A673 (cell line): ENCODE data around the gene MAST4. TPM values are rescaled to one million over a fixed set of nuclear protein-coding genes. Genes with fewer than 3 reads are reported as not detected.

ENCODE experiments used
- BruUV-seq: library from RNA; stranded (reverse); fragments of 400-500 nt; replicated peaks from 2 replicates; lab custom pipeline; 2021; lab: Mats Ljungman, UMichigan
- CTCF ChIA-PET: fragments of 300-600 bp; sonication (Branson Sonifier 250); formaldehyde crosslinking; loops from one replicate; lab custom pipeline; 2022; ENCODE audit warnings: antibody characterized with exemption; lab: Charles Lee
- POLR2A ChIA-PET: fragments of 300-600 bp; sonication (Branson Sonifier 250); formaldehyde crosslinking; loops from one replicate; lab custom pipeline; 2022; ENCODE audit warnings: antibody characterized with exemption; ENCODE audit not compliant: low non-redundant PET; lab: Charles Lee
- DNase-seq: peaks from one replicate; pipeline ENCODE4 v3.0.0-alpha.2; 2015; ENCODE audit warnings: low spot score
- H3K27ac ChIP-seq: fragments of 200-600 bp; sonication (generic); 2 replicates; pipeline ENCODE4 v1.5.1; 2016; ENCODE audit warnings: mixed run types, low read depth, mild to moderate bottlenecking, mixed read lengths, antibody characterized with exemption, low read length; ENCODE audit not compliant: poor library complexity, severe bottlenecking
- H3K27me3 ChIP-seq: fragments of 200-600 bp; sonication (generic); replicated peaks from 2 replicates; pipeline ENCODE4 v1.6.1; 2017; ENCODE audit warnings: mixed run types, low read depth, mild to moderate bottlenecking, mixed read lengths, antibody characterized with exemption, low read length; ENCODE audit not compliant: insufficient read depth, poor library complexity
- H3K36me3 ChIP-seq: fragments of 200-600 bp; sonication (generic); 2 replicates; pipeline ENCODE4 v1.6.1; 2016; ENCODE audit warnings: mixed run types, mild to moderate bottlenecking, mixed read lengths, antibody characterized with exemption, low read length; ENCODE audit not compliant: insufficient read depth, poor library complexity, severe bottlenecking
- H3K4me1 ChIP-seq: fragments of 200-600 bp; sonication (generic); 2 replicates; pipeline ENCODE4 v1.6.1; 2017; ENCODE audit warnings: mixed run types, mild to moderate bottlenecking, mixed read lengths, antibody characterized with exemption, low read length; ENCODE audit not compliant: insufficient read depth, poor library complexity, severe bottlenecking
- H3K4me3 ChIP-seq: fragments of 200-600 bp; sonication (generic); 2 replicates; pipeline ENCODE4 v1.5.1; 2016; ENCODE audit warnings: low read depth, mixed run types, mild to moderate bottlenecking, mixed read lengths, low read length; ENCODE audit not compliant: poor library complexity, severe bottlenecking
- H3K9me3 ChIP-seq: fragments of 200-600 bp; sonication (generic); 2 replicates; pipeline ENCODE4 v1.6.1; 2016; ENCODE audit warnings: mixed run types, low read depth, mild to moderate bottlenecking, mixed read lengths, antibody characterized with exemption, low read length; ENCODE audit not compliant: poor library complexity, severe bottlenecking
- CTCF ChIP-seq: fragments of 300-800, 200-600 bp; sonication (generic); conservative IDR thresholded peaks from 2 replicates; pipeline ENCODE4 v1.5.1; 2017; ENCODE audit warnings: low read depth, mild to moderate bottlenecking, antibody characterized with exemption, low read length, moderate library complexity, mixed read lengths
- EZH2 ChIP-seq: fragments of 200-600 bp; sonication (generic); IDR thresholded peaks from 2 replicates; pipeline ENCODE4 v1.6.1; 2017; ENCODE audit warnings: borderline replicate concordance, low read depth, mild to moderate bottlenecking, mixed read lengths, antibody characterized with exemption, low read length; ENCODE audit not compliant: poor library complexity, severe bottlenecking
- intact Hi-C: fragments of 100-400 bp; cut with micrococcal nuclease; formaldehyde crosslinking; loops from one replicate; pipeline ENCODE4 v1.10.0; 2022; ENCODE audit not compliant: unreplicated experiment
- total RNA-seq: library from RNA; stranded (reverse); gene quantifications from 2 replicates; pipeline ENCODE4 v1.2.3, GENCODE V29; 2021

MAST4 gene
- total RNA-seq, 1 experiment from 2014 or later = 4.5 TPM

GRCh38 chr5:66967826-66968262 is 371.7 kb downstream of the MAST4 start:
- POLR2A ChIA-PET = no interaction called here

GRCh38 chr5:66969484-66969883 is 373.3 kb downstream of the MAST4 start:
- no TSS peak for BruUV-seq
- CTCF ChIA-PET = no interaction called here
- no peaks in the 10 kb centered on the region for H3K4me1 ChIP-seq

More at GRCh38 chr5:66967826-66968262, 371.7 kb downstream of the MAST4 start:
- Histone ChIP-seq H3K36me3 (no peaks in the 10 kb centered on the region), H3K27ac (no peak overlapping the region), H3K9me3 (no peaks in the 10 kb centered on the region), H3K4me3 (no peak overlapping the region), H3K4me1 (no peaks in the 10 kb centered on the region), H3K27me3 (no peaks in the 10 kb centered on the region)
- BruUV-seq = no TSS peak
- TF ChIP-seq CTCF (no peak), EZH2 (no peak)
- DNase-seq = no peak
- CTCF ChIA-PET = interaction anchor here (0.7 kb wide), 1 partner anchor 98 kb away, joined by 3 read pairs; no protein-coding TSS in a partner anchor
- intact Hi-C loops = no loop called here

GRCh38 chr5:66969963-66970362 is 373.8 kb downstream of the MAST4 start:
- no peaks in the 10 kb centered on the region for H3K36me3 ChIP-seq
- no peak for TF ChIP-seq EZH2
- TF ChIP-seq CTCF = no peak
- ChIA-PET POLR2A (no interaction called here), CTCF (no interaction called here)
- intact Hi-C loops = no loop called here
- BruUV-seq = no TSS peak
- DNase-seq = no peak
- H3K27ac ChIP-seq = no peak overlapping the region
- H3K4me3 ChIP-seq = no peak overlapping the region
- no peaks in the 10 kb centered on the region for H3K4me1 ChIP-seq
- H3K9me3 ChIP-seq = no peaks in the 10 kb centered on the region
- H3K27me3 ChIP-seq = no peaks in the 10 kb centered on the region

More at GRCh38 chr5:66969484-66969883, 373.3 kb downstream of the MAST4 start:
- Histone ChIP-seq H3K4me3 (no peak overlapping the region), H3K9me3 (no peaks in the 10 kb centered on the region), H3K27me3 (no peaks in the 10 kb centered on the region), H3K36me3 (no peaks in the 10 kb centered on the region), H3K27ac (no peak overlapping the region)
- POLR2A ChIA-PET = no interaction called here
- intact Hi-C loops = no loop called here
- TF ChIP-seq CTCF (no peak), EZH2 (no peak)
- no peak for DNase-seq
